ENCODE results near the gene CLTCL1. TPM values are rescaled to one million over a fixed set of nuclear protein-coding genes. Genes with fewer than 3 reads are reported as not detected.

CLTCL1 gene
- total and polyA plus RNA-seq, 5 donors, result 16.6 to 26.7 (median 20.6) TPM

DNA sequence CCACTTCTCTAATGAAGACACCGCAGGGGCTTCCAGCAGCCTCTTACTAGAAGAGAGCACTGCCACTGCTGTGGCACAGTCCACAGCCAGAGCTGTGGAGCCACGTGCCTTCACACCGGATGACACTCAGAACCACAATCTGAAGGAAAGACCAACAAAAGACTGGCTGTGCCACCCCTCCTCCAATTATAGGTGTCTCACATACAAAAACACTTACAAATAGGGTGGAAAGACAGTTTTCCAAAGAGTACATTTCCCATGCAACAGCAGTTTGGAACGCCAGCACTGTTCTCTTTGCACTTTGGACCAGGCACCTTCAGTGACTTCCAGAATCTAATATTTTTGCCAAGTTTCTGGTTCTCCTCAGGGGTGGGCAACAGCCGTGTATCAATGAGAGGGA, 74.9 kb downstream of the CLTCL1 start:
- H3K9me3 ChIP-seq (ENCODE audit: control insufficient read depth, low read length), result no peaks in the 10 kb centered on the region
- ATAC-seq (no peak), DNase-seq (no peak)
- no peak overlapping the region for H3K4me3 ChIP-seq (ENCODE audit: low read length)
- no peak overlapping the region for H3K27ac ChIP-seq (ENCODE audit: low read length)
- intact Hi-C loops (cut with DNase I), result no loop called here
- H3K4me1 ChIP-seq (ENCODE audit: control insufficient read depth, insufficient read depth, low read length), result peaks cover 3% of the 10 kb centered on the region
- 92% methylated on average over 5 of the region's 5 CpGs for WGBS
- H3K27me3 ChIP-seq (ENCODE audit: control insufficient read depth, insufficient read depth), result no peaks in the 10 kb centered on the region

DNA sequence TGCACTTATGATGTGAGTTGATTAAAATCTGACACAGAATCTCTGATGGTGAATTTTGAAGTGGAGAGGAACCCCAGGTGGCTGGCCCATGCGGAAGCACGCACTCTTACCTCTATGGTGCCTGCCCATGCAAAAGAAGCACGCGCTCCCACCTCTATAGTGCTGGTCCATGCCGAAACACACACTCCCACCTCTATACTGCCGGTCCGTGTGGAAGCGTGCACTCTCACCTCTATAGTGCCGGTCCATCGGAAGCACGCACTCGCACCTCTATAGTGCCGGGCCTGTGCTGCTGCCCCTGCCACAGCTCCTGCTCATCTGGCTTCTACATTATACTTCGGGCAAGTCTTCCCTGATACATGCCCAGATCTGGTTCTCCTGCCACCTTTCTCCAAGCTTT, 76.2 kb downstream of the CLTCL1 start:
- H3K4me1 ChIP-seq (ENCODE audit: control insufficient read depth, insufficient read depth, low read length), result peaks cover 3% of the 10 kb centered on the region
- ATAC-seq (no peak), DNase-seq (no peak)
- no peak overlapping the region for H3K27ac ChIP-seq (ENCODE audit: low read length)
- intact Hi-C loops (cut with DNase I), result no loop called here
- H3K4me3 ChIP-seq (ENCODE audit: low read length), result no peak overlapping the region
- H3K27me3 ChIP-seq (ENCODE audit: control insufficient read depth, insufficient read depth), result no peaks in the 10 kb centered on the region
- 98% methylated on average over 14 of the region's 14 CpGs for WGBS
- no peaks in the 10 kb centered on the region for H3K9me3 ChIP-seq (ENCODE audit: control insufficient read depth, low read length)

DNA sequence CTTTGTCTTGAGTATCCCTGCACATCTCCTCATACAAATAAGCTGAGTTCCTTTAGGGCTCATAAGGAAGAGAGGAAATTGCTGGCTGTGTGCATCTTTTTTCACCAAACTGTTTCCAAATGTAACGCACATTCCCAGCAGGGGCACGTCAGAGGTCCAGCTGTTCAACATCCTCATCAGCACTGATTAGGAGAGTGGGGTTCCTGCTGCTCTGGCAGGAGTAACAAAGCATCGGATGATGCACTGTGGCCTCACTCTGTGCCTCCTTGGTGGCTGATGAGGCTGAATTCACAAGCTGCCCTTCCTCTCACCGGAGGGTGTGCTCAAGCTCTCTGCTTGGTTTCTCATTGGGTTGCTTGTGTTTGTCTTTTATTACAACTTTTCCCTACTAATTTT, 77.4 kb downstream of the CLTCL1 start:
- intact Hi-C loops (cut with DNase I), result no loop called here
- Histone ChIP-seq H3K4me3 (ENCODE audit: low read length) (no peak overlapping the region), H3K4me1 (ENCODE audit: control insufficient read depth, insufficient read depth, low read length) (peaks cover 3% of the 10 kb centered on the region), H3K27me3 (ENCODE audit: control insufficient read depth, insufficient read depth) (no peaks in the 10 kb centered on the region), H3K27ac (ENCODE audit: low read length) (no peak overlapping the region), H3K9me3 (ENCODE audit: control insufficient read depth, low read length) (no peaks in the 10 kb centered on the region)
- ATAC-seq (no peak), DNase-seq (no peak)
- WGBS, result 49% methylated on average over 4 of the region's 4 CpGs

DNA sequence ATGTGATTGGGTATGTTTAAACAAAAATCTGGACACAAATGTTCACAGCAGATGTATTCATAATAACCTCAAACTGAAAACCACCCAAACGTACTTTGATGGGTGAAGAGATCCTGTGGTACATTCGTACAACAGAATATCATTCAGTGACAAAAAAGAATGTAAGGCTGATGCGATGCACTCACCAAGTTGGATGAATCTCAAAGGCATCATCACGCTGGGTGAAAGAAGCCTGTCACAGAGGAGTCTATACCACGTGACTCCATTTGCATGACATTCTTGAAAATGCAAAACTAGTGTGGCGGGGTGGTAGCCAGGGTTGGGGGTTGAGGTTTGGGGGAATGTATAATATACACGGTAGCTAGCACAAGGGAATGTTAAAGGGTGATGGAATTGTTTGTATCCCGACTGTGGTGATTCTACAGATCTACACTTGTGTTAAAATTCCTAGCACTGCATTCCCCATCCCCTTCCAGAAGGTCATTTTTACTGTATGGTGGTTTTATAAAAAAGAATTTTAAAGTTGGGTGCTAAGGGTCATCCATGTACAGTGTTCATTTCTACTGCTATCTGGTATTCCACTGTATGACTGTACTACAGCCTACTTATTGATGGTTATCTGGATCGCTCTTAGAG, 78.0 kb downstream of the CLTCL1 start:
- Histone ChIP-seq H3K9me3 (ENCODE audit: control insufficient read depth, low read length) (no peaks in the 10 kb centered on the region), H3K27me3 (ENCODE audit: control insufficient read depth, insufficient read depth) (no peaks in the 10 kb centered on the region), H3K4me3 (ENCODE audit: low read length) (no peak overlapping the region), H3K27ac (ENCODE audit: low read length) (no peak overlapping the region), H3K4me1 (ENCODE audit: control insufficient read depth, insufficient read depth, low read length) (peaks cover under 1% of the 10 kb centered on the region)
- ATAC-seq (no peak), DNase-seq (no peak)
- 67% methylated on average over 9 of the region's 9 CpGs for WGBS
- intact Hi-C loops (cut with DNase I), result no loop called here

DNA sequence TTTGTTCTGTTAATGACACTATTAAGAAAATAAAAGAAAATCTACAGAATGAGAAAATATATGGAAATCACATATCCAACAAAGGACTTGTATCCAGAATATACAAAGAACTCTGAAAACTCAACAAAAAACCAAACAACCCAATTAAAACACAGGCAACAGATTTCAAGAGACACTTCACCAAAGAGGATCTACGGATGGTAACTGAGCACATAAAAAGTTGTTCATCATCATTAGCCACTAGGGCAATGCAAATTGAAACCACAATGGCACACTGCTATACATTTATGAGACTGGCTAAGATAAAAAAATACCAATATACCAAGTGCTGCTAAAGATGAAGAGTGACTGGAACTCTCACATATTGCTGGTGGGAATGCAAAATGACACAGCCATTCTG, 78.5 kb downstream of the CLTCL1 start:
- Histone ChIP-seq H3K4me3 (ENCODE audit: low read length) (no peak overlapping the region), H3K4me1 (ENCODE audit: control insufficient read depth, insufficient read depth, low read length) (no peaks in the 10 kb centered on the region), H3K27ac (ENCODE audit: low read length) (no peak overlapping the region), H3K27me3 (ENCODE audit: control insufficient read depth, insufficient read depth) (no peaks in the 10 kb centered on the region), H3K9me3 (ENCODE audit: control insufficient read depth, low read length) (no peaks in the 10 kb centered on the region)
- ATAC-seq (no peak), DNase-seq (no peak)
- 93% methylated on average over 1 of the region's 1 CpG for WGBS
- intact Hi-C loops (cut with DNase I), result no loop called here

DNA sequence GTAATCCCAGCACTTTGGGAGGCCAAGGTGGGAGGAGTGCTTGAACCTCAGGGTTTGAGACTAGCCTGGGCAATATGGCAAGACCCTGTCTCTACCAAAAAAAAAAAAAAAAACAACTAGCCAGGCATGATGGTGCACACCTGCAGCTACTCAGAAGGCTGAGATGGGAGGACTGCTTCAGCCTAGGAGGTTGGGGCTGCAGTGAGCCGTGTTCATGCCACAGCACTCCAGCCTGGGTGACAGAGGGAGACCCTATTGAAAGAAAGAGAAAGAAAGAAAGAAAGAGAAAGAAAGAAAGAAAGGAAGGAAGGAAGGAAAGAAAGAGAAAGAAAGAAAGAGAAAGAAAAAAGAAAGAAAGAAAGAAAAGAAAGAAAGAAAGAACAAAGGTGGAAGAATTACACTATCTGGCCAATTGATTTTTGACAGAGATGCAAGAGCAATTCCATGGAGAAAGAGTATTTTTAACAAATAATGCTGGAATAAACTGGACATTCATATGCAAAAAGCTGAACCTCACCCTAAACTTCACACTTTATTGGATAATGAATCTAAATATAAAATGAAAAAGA, 79.1 kb downstream of the CLTCL1 start:
- Histone ChIP-seq H3K9me3 (ENCODE audit: control insufficient read depth, low read length) (no peaks in the 10 kb centered on the region), H3K27me3 (ENCODE audit: control insufficient read depth, insufficient read depth) (no peaks in the 10 kb centered on the region), H3K27ac (ENCODE audit: low read length) (no peak overlapping the region), H3K4me1 (ENCODE audit: control insufficient read depth, insufficient read depth, low read length) (no peaks in the 10 kb centered on the region), H3K4me3 (ENCODE audit: low read length) (no peak overlapping the region)
- intact Hi-C loops (cut with DNase I), result no loop called here
- DNase-seq, result no peak
- WGBS, result 96% methylated on average over 1 of the region's 1 CpG
- no peak for ATAC-seq

DNA sequence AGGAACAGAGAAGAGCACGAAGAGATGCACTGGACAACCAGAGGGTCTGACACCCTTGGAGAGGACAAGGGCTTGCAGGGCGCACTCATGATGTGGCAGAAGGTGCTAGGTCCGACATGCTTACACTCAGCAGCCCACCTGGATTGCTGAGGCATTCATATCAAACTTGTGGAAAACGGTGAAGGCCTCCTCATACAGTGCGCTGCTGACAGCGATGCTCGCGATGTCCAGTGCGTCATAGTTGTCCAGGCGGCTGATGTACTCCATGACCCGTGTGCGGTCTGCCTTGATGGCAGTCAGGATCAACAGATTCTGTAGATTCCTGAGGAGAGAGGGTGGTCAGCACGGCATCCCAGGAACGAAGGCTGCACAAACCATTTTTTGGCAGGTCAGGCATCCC, 81.3 kb downstream of the CLTCL1 start:
- Histone ChIP-seq H3K27ac (ENCODE audit: low read length) (no peak overlapping the region), H3K9me3 (ENCODE audit: control insufficient read depth, low read length) (no peaks in the 10 kb centered on the region), H3K4me3 (ENCODE audit: low read length) (no peak overlapping the region), H3K27me3 (ENCODE audit: control insufficient read depth, insufficient read depth) (no peaks in the 10 kb centered on the region), H3K4me1 (ENCODE audit: control insufficient read depth, insufficient read depth, low read length) (no peaks in the 10 kb centered on the region)
- WGBS, result 96% methylated on average over 14 of the region's 14 CpGs
- ATAC-seq, result no peak
- DNase-seq, result no peak
- intact Hi-C loops (cut with DNase I), result no loop called here

DNA sequence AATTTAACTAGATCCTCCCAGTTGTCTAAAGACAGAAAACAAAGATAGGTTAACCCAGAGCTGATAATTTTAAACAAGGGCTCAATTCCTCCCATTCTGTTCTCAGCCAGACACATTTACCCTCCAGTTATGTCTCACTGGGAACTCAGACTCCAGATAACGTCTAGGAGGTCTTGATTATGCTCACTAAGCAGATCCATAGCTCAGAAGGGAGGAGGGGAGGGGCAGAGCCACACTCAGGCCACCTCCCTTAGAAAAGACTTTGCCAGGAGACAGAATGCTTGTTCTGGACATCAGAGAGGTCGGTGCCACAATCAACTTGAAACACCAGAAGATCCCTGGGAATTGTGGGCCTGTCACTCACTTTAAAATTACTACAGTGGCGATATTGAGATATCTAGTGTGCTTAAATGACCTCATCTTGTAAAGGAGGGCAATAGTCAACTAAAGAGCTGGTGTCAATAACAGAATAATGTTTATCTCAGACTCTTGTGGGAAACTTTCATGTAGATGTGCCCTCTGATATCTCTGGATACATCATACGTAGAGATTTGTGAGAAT, 83.2 kb downstream of the CLTCL1 start:
- WGBS, result 62% methylated on average over 4 of the region's 4 CpGs
- intact Hi-C loops (cut with DNase I), result no loop called here
- H3K9me3 ChIP-seq (ENCODE audit: control insufficient read depth, low read length), result no peaks in the 10 kb centered on the region
- ATAC-seq (no peak), DNase-seq (no peak)
- no peak overlapping the region for H3K27ac ChIP-seq (ENCODE audit: low read length)
- H3K27me3 ChIP-seq (ENCODE audit: control insufficient read depth, insufficient read depth), result no peaks in the 10 kb centered on the region
- H3K4me3 ChIP-seq (ENCODE audit: low read length), result no peak overlapping the region
- H3K4me1 ChIP-seq (ENCODE audit: control insufficient read depth, insufficient read depth, low read length), result no peaks in the 10 kb centered on the region

DNA sequence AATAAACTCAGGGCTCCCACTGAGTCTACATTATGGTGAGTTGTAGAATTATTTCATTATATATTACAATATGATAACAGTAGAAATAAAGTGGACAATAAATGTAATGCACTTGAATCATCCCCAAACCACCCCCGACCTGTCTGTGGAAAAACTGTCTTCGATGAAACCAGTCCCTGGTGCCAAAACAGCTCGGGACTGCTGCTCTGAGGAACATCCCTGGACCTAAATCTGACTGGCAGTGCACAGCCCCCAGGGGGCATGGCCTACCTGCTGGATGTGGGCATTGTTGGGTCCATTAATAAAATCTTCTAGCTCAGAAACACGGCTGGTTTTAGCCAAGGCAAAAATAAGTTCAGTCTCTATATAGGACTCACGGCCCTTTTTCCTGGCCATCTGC, 83.6 kb downstream of the CLTCL1 start:
- DNase-seq, result no peak

DNA sequence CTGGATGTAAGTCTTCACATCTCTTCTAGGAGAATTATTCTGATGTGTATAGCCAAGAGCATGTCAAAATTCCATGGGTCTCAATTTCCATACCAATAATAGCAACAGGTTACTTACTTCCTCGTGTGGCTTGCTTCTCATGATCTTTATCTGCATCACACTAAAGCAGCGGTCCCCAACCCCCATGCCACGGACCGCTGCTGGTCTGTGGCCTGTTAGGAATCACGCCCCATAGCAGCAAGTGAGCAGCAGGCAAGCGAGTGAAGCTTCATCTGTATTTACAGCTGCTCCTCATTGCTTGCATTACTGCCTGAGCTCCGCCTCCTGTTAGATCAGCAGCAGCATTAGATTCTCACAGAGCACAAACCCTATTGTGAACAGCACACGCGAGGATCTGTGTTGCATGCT, 84.1 kb downstream of the CLTCL1 start:
- Histone ChIP-seq H3K27me3 (ENCODE audit: control insufficient read depth, insufficient read depth) (no peaks in the 10 kb centered on the region), H3K27ac (ENCODE audit: low read length) (no peak overlapping the region), H3K9me3 (ENCODE audit: control insufficient read depth, low read length) (no peaks in the 10 kb centered on the region), H3K4me3 (ENCODE audit: low read length) (no peak overlapping the region), H3K4me1 (ENCODE audit: control insufficient read depth, insufficient read depth, low read length) (no peaks in the 10 kb centered on the region)
- no peak for ATAC-seq
- intact Hi-C loops (cut with DNase I), result no loop called here
- WGBS, result 88% methylated on average over 9 of the region's 9 CpGs
- DNase-seq, result no peak

More for the DNA sequence above, 83.6 kb downstream of the CLTCL1 start:
- H3K4me3 ChIP-seq (ENCODE audit: low read length), result no peak overlapping the region
- no peak overlapping the region for H3K27ac ChIP-seq (ENCODE audit: low read length)
- intact Hi-C loops (cut with DNase I), result no loop called here
- no peaks in the 10 kb centered on the region for H3K9me3 ChIP-seq (ENCODE audit: control insufficient read depth, low read length)
- WGBS, result 79% methylated on average over 5 of the region's 5 CpGs
- no peak for ATAC-seq
- no peaks in the 10 kb centered on the region for H3K27me3 ChIP-seq (ENCODE audit: control insufficient read depth, insufficient read depth)
- H3K4me1 ChIP-seq (ENCODE audit: control insufficient read depth, insufficient read depth, low read length), result no peaks in the 10 kb centered on the region

DNA sequence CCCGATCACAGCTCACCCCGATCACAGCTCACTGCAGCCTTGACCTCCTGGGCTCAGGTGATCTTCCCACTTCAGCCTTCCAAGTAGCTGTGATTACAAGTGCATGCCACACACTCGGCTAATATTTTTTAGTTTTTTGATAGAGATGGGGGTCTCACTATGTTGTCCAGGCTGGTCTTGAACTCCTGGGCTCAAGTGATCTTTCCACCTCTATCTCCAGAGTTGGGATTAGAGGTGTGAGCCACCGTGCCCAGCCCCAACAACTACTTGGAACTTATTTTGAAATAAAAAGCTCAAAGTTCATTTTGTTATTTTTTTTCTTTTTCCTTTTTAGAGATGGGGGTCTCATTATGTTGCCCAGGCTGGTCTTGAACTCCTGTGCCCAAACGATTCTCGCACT, 85.2 kb downstream of the CLTCL1 start:
- H3K4me1 ChIP-seq (ENCODE audit: control insufficient read depth, insufficient read depth, low read length), result no peaks in the 10 kb centered on the region
- H3K9me3 ChIP-seq (ENCODE audit: control insufficient read depth, low read length), result no peaks in the 10 kb centered on the region
- DNase-seq (no peak), ATAC-seq (no peak)
- no peak overlapping the region for H3K27ac ChIP-seq (ENCODE audit: low read length)
- intact Hi-C loops (cut with DNase I), result no loop called here
- H3K4me3 ChIP-seq (ENCODE audit: low read length), result no peak overlapping the region
- 91% methylated on average over 6 of the region's 6 CpGs for WGBS
- H3K27me3 ChIP-seq (ENCODE audit: control insufficient read depth, insufficient read depth), result no peaks in the 10 kb centered on the region

Data from right cardiac atrium (tissue), 5 donors.